HepG2 (cell line): ENCODE data around the gene NDUFAF8. TPM values are rescaled to one million over a fixed set of nuclear protein-coding genes. Genes with fewer than 3 reads are reported as not detected.

Experiments
- ETV5 ChIP-seq: IDR thresholded peaks from 2 replicates; pipeline ENCODE4 v1.6.1; 2018; ENCODE audit warnings: missing biosample characterization, missing genetic modification reagents, inconsistent platforms, borderline replicate concordance
- HES4 ChIP-seq: sonication (generic); formaldehyde crosslinking; IDR thresholded peaks from 2 replicates; pipeline ENCODE4 v1.9.0; 2021; ENCODE audit warnings: mild to moderate bottlenecking, missing genetic modification reagents, borderline replicate concordance
- HNF1A ChIP-seq, 2 experiments: sonication (generic) in 1 of 2; formaldehyde crosslinking in 1 of 2; IDR thresholded peaks; 2 replicates each; pipeline versions ENCODE4 v1.4.0 to v1.6.1; 2016 to 2020; ENCODE audit warnings: borderline replicate concordance in 1 of 2, low read depth in 1 of 2, mild to moderate bottlenecking in 1 of 2, missing genetic modification reagents in 1 of 2
- ISX ChIP-seq: sonication (generic); formaldehyde crosslinking; conservative IDR thresholded peaks from 2 replicates; pipeline ENCODE4 v1.5.0; 2020; ENCODE audit warnings: missing genetic modification reagents
- PRDM4 ChIP-seq: sonication (generic); formaldehyde crosslinking; IDR thresholded peaks from 2 replicates; pipeline ENCODE4 v1.9.0; 2021; ENCODE audit warnings: missing genetic modification reagents, borderline replicate concordance
- RARA ChIP-seq: IDR thresholded peaks from 2 replicates; pipeline ENCODE4 v1.6.1; 2016; ENCODE audit warnings: missing genetic modification reagents, missing compliant biosample characterization
- STAT5B ChIP-seq: sonication (generic); formaldehyde crosslinking; IDR thresholded peaks from 2 replicates; pipeline ENCODE4 v1.4.0; 2020; ENCODE audit warnings: missing genetic modification reagents
- THAP11 ChIP-seq: IDR thresholded peaks from 2 replicates; pipeline ENCODE4 v1.6.1; 2016; ENCODE audit warnings: missing biosample characterization, missing genetic modification reagents
- ZNF292 ChIP-seq: sonication (generic); formaldehyde crosslinking; IDR thresholded peaks from 2 replicates; pipeline ENCODE4 v1.8.1; 2022; ENCODE audit warnings: mild to moderate bottlenecking, low read depth, missing genetic modification reagents, borderline replicate concordance
- ZNF572 ChIP-seq: sonication (generic); formaldehyde crosslinking; IDR thresholded peaks from 2 replicates; pipeline ENCODE4 v1.5.1; 2020; ENCODE audit warnings: mild to moderate bottlenecking, missing genetic modification reagents
- ZNF607 ChIP-seq: sonication (generic); formaldehyde crosslinking; IDR thresholded peaks from 2 replicates; pipeline ENCODE4 v1.5.1; 2020; ENCODE audit warnings: missing genetic modification reagents, mild to moderate bottlenecking, borderline replicate concordance
- ZNF614 ChIP-seq: IDR thresholded peaks from 2 replicates; pipeline ENCODE4 v1.6.1; 2018; ENCODE audit warnings: missing biosample characterization, missing genetic modification reagents, inconsistent platforms, borderline replicate concordance
- ZNF678 ChIP-seq: sonication (generic); formaldehyde crosslinking; IDR thresholded peaks from 2 replicates; pipeline ENCODE4 v1.4.0; 2020; ENCODE audit warnings: mild to moderate bottlenecking, missing genetic modification reagents
- ZSCAN20 ChIP-seq: sonication (generic); formaldehyde crosslinking; IDR thresholded peaks from 2 replicates; pipeline ENCODE4 v1.4.0; 2020; ENCODE audit warnings: missing genetic modification reagents, mild to moderate bottlenecking, borderline replicate concordance
- polyA plus RNA-seq, 8 experiments: library from polyadenylated mRNA; depleted of rRNA in 3 of 8; stranded (reverse) in 7 of 8; unstranded in 1 of 8; fragments of >200 nt; fragmentation: Illumina TruSeq in 4 of 8; extraction: Trizol in 4 of 8; gene quantifications; 2 replicates each; pipeline versions ENCODE4 v1.2.1 to v1.2.3, GENCODE V29; 2011 to 2016; ENCODE audit warnings: low read depth in 4 of 8, missing spikeins in 1 of 8, mixed read lengths in 1 of 8; ENCODE audit not compliant: insufficient read depth in 1 of 8
- total RNA-seq, 5 experiments: library from RNA; depleted of rRNA; stranded (reverse); fragments of >200 nt; fragmentation: Illumina TruSeq; extraction: Trizol; gene quantifications; 2 replicates each; pipeline ENCODE4 v1.2.3, GENCODE V29; 2016; ENCODE audit warnings: low read depth in 1 of 5
- TF ChIP-seq, protein P1 (sequence below): sonication (generic); formaldehyde crosslinking; IDR thresholded peaks from 2 replicates; pipeline ENCODE4 v1.4.0; 2020; ENCODE audit warnings: missing genetic modification reagents, low read depth, mild to moderate bottlenecking, borderline replicate concordance
- TF ChIP-seq, protein P2 (sequence below): sonication (generic); formaldehyde crosslinking; IDR thresholded peaks from 2 replicates; pipeline ENCODE4 v1.4.0; 2020; ENCODE audit warnings: missing genetic modification reagents, borderline replicate concordance

Gene NDUFAF8
- total and polyA plus RNA-seq, 2 of the 13 experiments (the other 11 are each of a cell fraction or from before 2014, with no cell fraction given), result 75.6 to 233 TPM

DNA sequence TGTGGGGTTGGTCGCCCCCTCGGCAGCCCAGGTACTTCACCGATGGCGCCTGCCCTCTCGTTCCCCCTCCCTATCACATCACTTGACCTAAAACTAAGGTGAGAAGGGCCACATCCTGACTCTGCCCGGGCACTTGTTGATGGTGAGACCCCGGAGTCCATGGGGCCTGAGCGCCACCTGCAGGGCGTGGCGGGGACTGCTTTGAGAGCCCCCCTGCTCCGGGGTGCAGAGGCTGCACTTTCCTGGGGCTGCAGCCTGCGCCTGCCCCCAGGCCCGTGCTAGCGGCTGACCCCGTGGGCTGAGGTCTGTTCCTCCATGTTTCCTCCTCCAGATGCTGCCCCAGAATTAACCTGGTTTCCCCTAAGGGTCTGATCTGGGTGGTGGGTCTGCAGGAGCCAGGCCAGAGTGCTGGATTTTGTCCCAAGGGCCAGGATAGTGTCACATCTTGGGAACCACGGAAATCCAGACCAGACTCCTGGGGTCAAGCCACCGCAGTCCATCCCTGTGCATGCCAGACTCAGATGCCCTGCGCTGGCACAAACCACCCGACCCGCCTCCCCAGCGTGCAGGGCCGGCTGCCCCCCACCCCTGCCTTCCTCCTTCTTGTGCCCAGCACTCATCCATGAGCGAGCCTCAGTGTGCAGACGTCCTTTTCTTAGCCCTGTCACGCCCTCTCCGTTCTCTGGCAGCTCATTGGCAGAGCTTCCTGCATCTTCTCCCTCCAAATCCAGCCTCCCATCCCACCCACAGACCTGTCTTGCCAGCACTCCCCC is 2.7 kb downstream of the NDUFAF8 start (continued):
- TF ChIP-seq PRDM4 (CRISPR knock-in tag), result no peak
- TF ChIP-seq, protein P1, sequence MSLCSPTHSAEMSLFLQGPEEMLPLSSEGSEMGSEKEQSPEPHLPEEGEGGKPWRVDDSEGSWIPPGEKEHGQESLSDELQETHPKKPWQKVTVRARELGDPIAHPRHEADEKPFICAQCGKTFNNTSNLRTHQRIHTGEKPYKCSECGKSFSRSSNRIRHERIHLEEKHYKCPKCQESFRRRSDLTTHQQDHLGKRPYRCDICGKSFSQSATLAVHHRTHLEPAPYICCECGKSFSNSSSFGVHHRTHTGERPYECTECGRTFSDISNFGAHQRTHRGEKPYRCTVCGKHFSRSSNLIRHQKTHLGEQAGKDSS (CRISPR knock-in tag), result peak; percentile 79; the same call in 1 of the 2 replicates
- TF ChIP-seq RARA, result peak; percentile 28; the same call in 1 of the 2 replicates
- no peak for TF ChIP-seq ZSCAN20
- no peak for TF ChIP-seq ISX (CRISPR knock-in tag)
- no peak for TF ChIP-seq HES4 (CRISPR knock-in tag)
- TF ChIP-seq THAP11 (CRISPR knock-in tag), result 0 out of 2 replicates have a peak, but pooled peaks have one; percentile 30
- 0 out of 2 replicates have a peak, but pooled peaks have one; percentile 30 for TF ChIP-seq ZNF607 (CRISPR knock-in tag)
- 0 out of 2 replicates have a peak, but pooled peaks have one; percentile 37 for TF ChIP-seq STAT5B (CRISPR knock-in tag)
- TF ChIP-seq ZNF678 (CRISPR knock-in tag), result peak; percentile 24; the same call in 1 of the 2 replicates
- TF ChIP-seq, protein P2, sequence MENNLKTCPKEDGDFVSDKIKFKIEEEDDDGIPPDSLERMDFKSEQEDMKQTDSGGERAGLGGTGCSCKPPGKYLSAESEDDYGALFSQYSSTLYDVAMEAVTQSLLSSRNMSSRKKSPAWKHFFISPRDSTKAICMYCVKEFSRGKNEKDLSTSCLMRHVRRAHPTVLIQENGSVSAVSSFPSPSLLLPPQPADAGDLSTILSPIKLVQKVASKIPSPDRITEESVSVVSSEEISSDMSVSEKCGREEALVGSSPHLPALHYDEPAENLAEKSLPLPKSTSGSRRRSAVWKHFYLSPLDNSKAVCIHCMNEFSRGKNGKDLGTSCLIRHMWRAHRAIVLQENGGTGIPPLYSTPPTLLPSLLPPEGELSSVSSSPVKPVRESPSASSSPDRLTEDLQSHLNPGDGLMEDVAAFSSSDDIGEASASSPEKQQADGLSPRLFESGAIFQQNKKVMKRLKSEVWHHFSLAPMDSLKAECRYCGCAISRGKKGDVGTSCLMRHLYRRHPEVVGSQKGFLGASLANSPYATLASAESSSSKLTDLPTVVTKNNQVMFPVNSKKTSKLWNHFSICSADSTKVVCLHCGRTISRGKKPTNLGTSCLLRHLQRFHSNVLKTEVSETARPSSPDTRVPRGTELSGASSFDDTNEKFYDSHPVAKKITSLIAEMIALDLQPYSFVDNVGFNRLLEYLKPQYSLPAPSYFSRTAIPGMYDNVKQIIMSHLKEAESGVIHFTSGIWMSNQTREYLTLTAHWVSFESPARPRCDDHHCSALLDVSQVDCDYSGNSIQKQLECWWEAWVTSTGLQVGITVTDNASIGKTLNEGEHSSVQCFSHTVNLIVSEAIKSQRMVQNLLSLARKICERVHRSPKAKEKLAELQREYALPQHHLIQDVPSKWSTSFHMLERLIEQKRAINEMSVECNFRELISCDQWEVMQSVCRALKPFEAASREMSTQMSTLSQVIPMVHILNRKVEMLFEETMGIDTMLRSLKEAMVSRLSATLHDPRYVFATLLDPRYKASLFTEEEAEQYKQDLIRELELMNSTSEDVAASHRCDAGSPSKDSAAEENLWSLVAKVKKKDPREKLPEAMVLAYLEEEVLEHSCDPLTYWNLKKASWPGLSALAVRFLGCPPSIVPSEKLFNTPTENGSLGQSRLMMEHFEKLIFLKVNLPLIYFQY (CRISPR knock-in tag), result no peak
- TF ChIP-seq ZNF572, result no peak
- no peak for TF ChIP-seq ETV5 (CRISPR knock-in tag)
- no peak for TF ChIP-seq HNF1A (IDR thresholded peaks at IDR 0.05; ENCODE audit: low read depth)
- 0 out of 2 replicates have a peak, but pooled peaks have one; percentile 16 for TF ChIP-seq HNF1A (CRISPR knock-in tag; IDR thresholded peaks at IDR 0.05; ENCODE audit: borderline replicate concordance)
- peak; percentile 40; the same call in 1 of the 2 replicates for TF ChIP-seq ZNF614 (CRISPR knock-in tag)
- TF ChIP-seq ZNF292 (CRISPR knock-in tag), result no peak
